Natural killer cell (primary cell): ENCODE results near the gene LRFN3. TPM values are rescaled to one million over a fixed set of nuclear protein-coding genes. Genes with fewer than 3 reads are reported as not detected.

Experiments used
- ATAC-seq, 3 donors: fragments of 150-1000 bp in 2 of 3; fragments of 200-7000 bp in 1 of 3; cut with Tn5 transposase; 1 replicate in 1 of 3; 2 replicates in 2 of 3; pipeline ENCODE4 v1.10.0; 2021; ENCODE audit warnings: mild to moderate bottlenecking in 2 of 3, moderate library complexity in 2 of 3
- DNase-seq, 2 donors: peaks; one replicate each; pipeline versions ENCODE4 v3.0.0 to v3.0.0-alpha.2; 2013 to 2021; ENCODE audit warnings: mixed read lengths in 1 of 2
- H3K27ac ChIP-seq: one replicate; pipeline ENCODE4 v1.5.1; 2013; ENCODE audit warnings: mild to moderate bottlenecking, low read length
- H3K27me3 ChIP-seq: one replicate; pipeline ENCODE4 v1.6.1; 2013; ENCODE audit warnings: low read length; ENCODE audit not compliant: control insufficient read depth, insufficient read depth
- H3K36me3 ChIP-seq: one replicate; pipeline ENCODE4 v1.6.1; 2013; ENCODE audit warnings: low read length; ENCODE audit not compliant: control insufficient read depth, insufficient read depth
- H3K4me1 ChIP-seq: one replicate; pipeline ENCODE4 v1.6.1; 2013; ENCODE audit warnings: low read length; ENCODE audit not compliant: control insufficient read depth, insufficient read depth
- H3K4me3 ChIP-seq: one replicate; pipeline ENCODE4 v1.5.1; 2013; ENCODE audit warnings: low read length
- H3K9me3 ChIP-seq: one replicate; pipeline ENCODE4 v1.6.1; 2013; ENCODE audit warnings: low read length; ENCODE audit not compliant: control insufficient read depth, insufficient read depth
- H3K27ac Mint-ChIP-seq, 2 donors: one replicate each; pipeline ENCODE4 v1.8.0; 2022; ENCODE audit warnings: mild to moderate bottlenecking in 2 of 2, mixed read lengths in 2 of 2, moderate library complexity in 1 of 2
- H3K27me3 Mint-ChIP-seq, 2 donors: one replicate each; pipeline ENCODE4 v1.8.0; 2022; ENCODE audit warnings: low read depth in 2 of 2, mixed read lengths in 2 of 2
- H3K36me3 Mint-ChIP-seq: one replicate; pipeline ENCODE4 v1.8.0; 2022; ENCODE audit warnings: mixed read lengths
- H3K4me1 Mint-ChIP-seq, 2 donors: one replicate each; pipeline ENCODE4 v1.8.0; 2022; ENCODE audit warnings: mixed read lengths in 2 of 2
- H3K4me3 Mint-ChIP-seq: one replicate; pipeline ENCODE4 v1.8.0; 2022; ENCODE audit warnings: mild to moderate bottlenecking, moderate library complexity, mixed read lengths
- H3K9me3 Mint-ChIP-seq, 2 donors: one replicate each; pipeline ENCODE4 v1.8.0; 2022; ENCODE audit warnings: mixed read lengths in 2 of 2
- CTCF ChIP-seq: fragments of 200-600 bp; IDR thresholded peaks from one replicate; pipeline ENCODE4 v1.8.0; 2022; ENCODE audit warnings: antibody characterized with exemption
- WGBS: methylation state at CpG from one replicate; pipeline ENCODE4 v1.1.7; 2013; ENCODE audit warnings: missing lambda C conversion rate; ENCODE audit not compliant: insufficient coverage; 5-methylcytosine and 5-hydroxymethylcytosine counted together
- intact Hi-C: fragments of 100-400 bp; cut with micrococcal nuclease; formaldehyde crosslinking; loops from one replicate; pipeline ENCODE4 v1.14.2; 2022
- total RNA-seq, 4 donors: library from RNA; stranded (reverse); fragments of 120-200 nt in 1 of 4; gene quantifications; one replicate each; pipeline versions ENCODE4 v1.2.3 to v1.2.4, GENCODE V29; 2013 to 2022

The LRFN3 gene
- total RNA-seq, 3 donors from 2014 or later (not counting 1 experiment from before 2014, with no cell fraction given), result 2.6 to 9.3 (median 3.2) TPM

- H3K36me3 Mint-ChIP-seq, result no peaks in the 10 kb centered on the region
- Histone ChIP-seq H3K4me1 (peaks cover 22% of the 10 kb centered on the region), H3K36me3 (no peaks in the 10 kb centered on the region), H3K27me3 (peaks cover 9% of the 10 kb centered on the region), H3K27ac (no peak overlapping the region), H3K4me3 (no peak overlapping the region), H3K9me3 (no peaks in the 10 kb centered on the region)
- no peak for TF ChIP-seq CTCF
- 82% methylated on average over 14 of the region's 14 CpGs for WGBS
- intact Hi-C loops, result loop anchor here (2.0 kb wide), 1 partner anchor 15 kb away; no protein-coding TSS in a partner anchor
- peaks cover 10 to 22% of the 10 kb centered on the region in 2 donors for H3K4me1 Mint-ChIP-seq
- H3K4me3 Mint-ChIP-seq, result peak overlapping the region; percentile 62
- H3K9me3 Mint-ChIP-seq, result no peaks in the 10 kb centered on the region
- H3K27me3 Mint-ChIP-seq, result peaks cover 11 to 18% of the 10 kb centered on the region in 2 donors
- H3K27ac Mint-ChIP-seq, result peak overlapping the region in 1 of 2 donors; percentile 10
- DNase-seq (peak in 1 of 2 donors; percentile 43), ATAC-seq (no peak)
Measured at GRCh38 chr19:35937345-35938281, 1.4 kb downstream of the LRFN3 start.

- Mint-ChIP-seq H3K27me3 (peaks cover 11 to 18% of the 10 kb centered on the region in 2 donors), H3K36me3 (no peaks in the 10 kb centered on the region), H3K9me3 (no peaks in the 10 kb centered on the region), H3K27ac (peak overlapping the region in 1 of 2 donors; percentile 28), H3K4me1 (peaks cover 10 to 22% of the 10 kb centered on the region in 2 donors), H3K4me3 (peak overlapping the region; percentile 62)
- 85% methylated on average over 13 of the region's 13 CpGs for WGBS
- Histone ChIP-seq H3K27ac (no peak overlapping the region), H3K4me1 (peaks cover 22% of the 10 kb centered on the region), H3K27me3 (peaks cover 9% of the 10 kb centered on the region), H3K36me3 (no peaks in the 10 kb centered on the region), H3K9me3 (no peaks in the 10 kb centered on the region), H3K4me3 (no peak overlapping the region)
- DNase-seq (no peak), ATAC-seq (peak in 1 of 3 donors; percentile 12)
- intact Hi-C loops, result no loop called here
- TF ChIP-seq CTCF, result no peak
Measured at GRCh38 chr19:35938282-35939224, 2.4 kb downstream of the LRFN3 start.

GRCh38 chr19:35939307-35940077 is 3.3 kb downstream of the LRFN3 start:
- Histone ChIP-seq H3K9me3 (no peaks in the 10 kb centered on the region), H3K27ac (no peak overlapping the region), H3K27me3 (peaks cover 9% of the 10 kb centered on the region), H3K36me3 (no peaks in the 10 kb centered on the region), H3K4me3 (no peak overlapping the region), H3K4me1 (peaks cover 22% of the 10 kb centered on the region)
- ATAC-seq (no peak), DNase-seq (no peak)
- no peaks in the 10 kb centered on the region for H3K9me3 Mint-ChIP-seq
- WGBS, result 95% methylated on average over 55 of the region's 55 CpGs
- H3K4me1 Mint-ChIP-seq, result peaks cover 10 to 22% of the 10 kb centered on the region in 2 donors
- intact Hi-C loops, result no loop called here
- H3K27ac Mint-ChIP-seq, result no peak overlapping the region
- TF ChIP-seq CTCF, result no peak
- no peaks in the 10 kb centered on the region for H3K36me3 Mint-ChIP-seq
- no peak overlapping the region for H3K4me3 Mint-ChIP-seq
- peaks cover 11 to 18% of the 10 kb centered on the region in 2 donors for H3K27me3 Mint-ChIP-seq
